Glutamatergic neuron (in vitro differentiated cells): ENCODE results near the gene HHLA2. TPM values are rescaled to one million over a fixed set of nuclear protein-coding genes. Genes with fewer than 3 reads are reported as not detected.

Experiments
- DNase-seq: peaks from one replicate; pipeline ENCODE4 v3.0.0; 2022
- H3K27ac Mint-ChIP-seq: one replicate; pipeline ENCODE4 v1.8.0; 2020; ENCODE audit warnings: mild to moderate bottlenecking, mixed read lengths, inconsistent platforms; ENCODE audit not compliant: unreplicated experiment
- H3K27me3 Mint-ChIP-seq: one replicate; pipeline ENCODE4 v1.8.0; 2020; ENCODE audit warnings: mild to moderate bottlenecking, moderate library complexity, mixed read lengths, inconsistent platforms; ENCODE audit not compliant: unreplicated experiment
- H3K36me3 Mint-ChIP-seq: one replicate; pipeline ENCODE4 v1.8.0; 2020; ENCODE audit warnings: mild to moderate bottlenecking, mixed read lengths, inconsistent platforms; ENCODE audit not compliant: unreplicated experiment
- H3K4me1 Mint-ChIP-seq: one replicate; pipeline ENCODE4 v1.8.0; 2020; ENCODE audit warnings: mild to moderate bottlenecking, low read depth, mixed read lengths, inconsistent platforms; ENCODE audit not compliant: unreplicated experiment
- H3K4me3 Mint-ChIP-seq: one replicate; pipeline ENCODE4 v1.8.0; 2020; ENCODE audit warnings: mild to moderate bottlenecking, mixed read lengths, inconsistent platforms; ENCODE audit not compliant: unreplicated experiment
- H3K9me3 Mint-ChIP-seq: one replicate; pipeline ENCODE4 v1.8.0; 2020; ENCODE audit warnings: mild to moderate bottlenecking, moderate library complexity, mixed read lengths, inconsistent platforms; ENCODE audit not compliant: unreplicated experiment
- CTCF ChIP-seq: fragments of 200-600 bp; sonication (generic); IDR thresholded peaks from one replicate; pipeline ENCODE4 v1.5.0; 2021; ENCODE audit not compliant: partially characterized antibody, unreplicated experiment
- total RNA-seq: library from RNA; stranded (reverse); fragmentation: NEBNext Ultra II Directional; extraction: Animal tissue kit (Norgen Biotek cat#: 25700); gene quantifications from one replicate; pipeline ENCODE4 v1.2.1, GENCODE V29; 2021; ENCODE audit not compliant: unreplicated experiment

The HHLA2 gene
- total RNA-seq, 1 donor from 2014 or later: not detected

- Mint-ChIP-seq H3K4me1 (peaks cover 6% of the 10 kb centered on the region), H3K27me3 (no peaks in the 10 kb centered on the region), H3K9me3 (no peaks in the 10 kb centered on the region), H3K36me3 (no peaks in the 10 kb centered on the region), H3K4me3 (no peak overlapping the region), H3K27ac (no peak overlapping the region)
- TF ChIP-seq CTCF: no peak
- no peak for DNase-seq
Observed at GRCh38 chr3:108346301-108347227, 50.2 kb downstream of the HHLA2 start.

- no peak for DNase-seq
- no peaks in the 10 kb centered on the region for H3K36me3 Mint-ChIP-seq
- no peak overlapping the region for H3K4me3 Mint-ChIP-seq
- H3K9me3 Mint-ChIP-seq: no peaks in the 10 kb centered on the region
- H3K27me3 Mint-ChIP-seq: no peaks in the 10 kb centered on the region
- no peaks in the 10 kb centered on the region for H3K4me1 Mint-ChIP-seq
- no peak for TF ChIP-seq CTCF
- H3K27ac Mint-ChIP-seq: no peak overlapping the region
Observed at GRCh38 chr3:108352176-108352575, 55.8 kb downstream of the HHLA2 start.

- H3K27ac Mint-ChIP-seq: no peak overlapping the region
- no peaks in the 10 kb centered on the region for H3K27me3 Mint-ChIP-seq
- no peak for TF ChIP-seq CTCF
- no peaks in the 10 kb centered on the region for H3K9me3 Mint-ChIP-seq
- no peak overlapping the region for H3K4me3 Mint-ChIP-seq
- H3K4me1 Mint-ChIP-seq: no peaks in the 10 kb centered on the region
- no peak for DNase-seq
- no peaks in the 10 kb centered on the region for H3K36me3 Mint-ChIP-seq
Observed at GRCh38 chr3:108354562-108354961, 58.2 kb downstream of the HHLA2 start.

GRCh38 chr3:108357042-108357441 lies 60.7 kb downstream of the HHLA2 start:
- Mint-ChIP-seq H3K27ac (no peak overlapping the region), H3K27me3 (no peaks in the 10 kb centered on the region), H3K9me3 (no peaks in the 10 kb centered on the region), H3K36me3 (no peaks in the 10 kb centered on the region), H3K4me3 (no peak overlapping the region), H3K4me1 (no peaks in the 10 kb centered on the region)
- no peak for DNase-seq
- TF ChIP-seq CTCF: no peak

- Mint-ChIP-seq H3K4me3 (no peak overlapping the region), H3K27me3 (no peaks in the 10 kb centered on the region), H3K27ac (no peak overlapping the region), H3K4me1 (no peaks in the 10 kb centered on the region), H3K9me3 (no peaks in the 10 kb centered on the region), H3K36me3 (no peaks in the 10 kb centered on the region)
- no peak for DNase-seq
- TF ChIP-seq CTCF: no peak
Observed at GRCh38 chr3:108359011-108359410, 62.7 kb downstream of the HHLA2 start.
